Measurements from ENCODE around the gene RIMKLA.
A peak's percentile ranks its signal among the peaks of the same experiment; 100 is the strongest.

Gene RIMKLA

GRCh38 chr1:42462828-42463763, 82.5 kb downstream of the RIMKLA start, which contains the start of gene CCDC30:
TSS of gene CCDC30 (plus strand) at chr1:42463286. CDS start at chr1:42480552, 17,266 bp downstream.
- FAIRE-seq (peak; percentile 99), DNase-seq (ENCODE audit: insufficient read length, low spot score) (peak; percentile 78)
- TF ChIP-seq POLR2A (IDR thresholded peaks at IDR 0.05; ENCODE audit: low read depth, low read length) (peak; percentile 43; the same call in 1 of the 2 replicates), POLR2AphosphoS5 (IDR thresholded peaks at IDR 0.05; ENCODE audit: low read depth, low read length) (no peak), POU2F2 (IDR thresholded peaks at IDR 0.05; ENCODE audit: low read depth, low read length) (0 out of 2 replicates have a peak, but pooled peaks have one; percentile 32)

GRCh38 chr1:42463921-42464320, 83.3 kb downstream of the RIMKLA start:
- no peak for TF ChIP-seq POLR2A (IDR thresholded peaks at IDR 0.05; ENCODE audit: low read depth, low read length)
- no peak for TF ChIP-seq TAF1 (IDR thresholded peaks at IDR 0.05; ENCODE audit: low read depth, low read length)
- TF ChIP-seq POU2F2 (IDR thresholded peaks at IDR 0.05; ENCODE audit: low read depth, low read length): no peak
- no peak for TF ChIP-seq SPI1 (IDR thresholded peaks at IDR 0.05; ENCODE audit: low read depth, low read length)
- no peak for TF ChIP-seq POLR2AphosphoS5 (IDR thresholded peaks at IDR 0.05; ENCODE audit: low read depth, low read length)
- no peak for TF ChIP-seq PAX5 (IDR thresholded peaks at IDR 0.05; ENCODE audit: insufficient read depth, low read length, severe bottlenecking)
- DNase-seq (ENCODE audit: insufficient read length, low spot score) (no peak), FAIRE-seq (no peak)

- TF ChIP-seq PAX5 (IDR thresholded peaks at IDR 0.05; ENCODE audit: insufficient read depth, low read length, severe bottlenecking) (no peak), TAF1 (IDR thresholded peaks at IDR 0.05; ENCODE audit: low read depth, low read length) (no peak), POU2F2 (IDR thresholded peaks at IDR 0.05; ENCODE audit: low read depth, low read length) (no peak)
- DNase-seq (ENCODE audit: insufficient read length, low spot score) (no peak), FAIRE-seq (no peak)
These were observed 85.4 kb downstream of the RIMKLA start for GRCh38 chr1:42466030-42466429.

- DNase-seq (ENCODE audit: insufficient read length, low spot score) (no peak), FAIRE-seq (peak; percentile 23)
These were observed 89.1 kb downstream of the RIMKLA start for GRCh38 chr1:42469727-42470126.

More at GRCh38 chr1:42469727-42470126, 89.1 kb downstream of the RIMKLA start:
- TF ChIP-seq POU2F2 (IDR thresholded peaks at IDR 0.05; ENCODE audit: low read depth, low read length): peak; percentile 47; the same call in 1 of the 2 replicates
- TF ChIP-seq POLR2AphosphoS5 (IDR thresholded peaks at IDR 0.05; ENCODE audit: low read depth, low read length): no peak
